PFSK-1 (cell line): ENCODE data around the gene CTU2.

ENCODE experiments used
- FOXP2 ChIP-seq: optimal IDR thresholded peaks from 2 replicates; pipeline ENCODE3; 2011; ENCODE audit warnings: borderline replicate concordance, control low read depth, inconsistent platforms; ENCODE audit not compliant: insufficient read depth; ENCODE audit errors: extremely low read length, extremely low read depth
- POLR2AphosphoS5 ChIP-seq: IDR thresholded peaks from 2 replicates; pipeline ENCODE4 v1.6.1; 2012; ENCODE audit warnings: low read depth, mild to moderate bottlenecking, control low read depth, low read length, moderate library complexity
- SIN3A ChIP-seq: IDR thresholded peaks from 2 replicates; pipeline ENCODE4 v1.6.1; 2012; ENCODE audit warnings: mild to moderate bottlenecking, low read length, moderate library complexity, borderline replicate concordance; ENCODE audit not compliant: insufficient read depth
- TAF1 ChIP-seq: IDR thresholded peaks from 2 replicates; pipeline ENCODE4 v1.6.1; 2012; ENCODE audit warnings: low read length, control low read depth, borderline replicate concordance; ENCODE audit not compliant: insufficient read depth
- TF ChIP-seq, protein P1 (sequence below), 2 experiments: IDR thresholded peaks; 2 replicates each; pipeline versions ENCODE4 v1.6.1 to v1.8.0; 2011 to 2012; ENCODE audit warnings: low read depth in 2 of 2, low read length in 2 of 2, control low read depth in 1 of 2, inconsistent platforms in 1 of 2, mild to moderate bottlenecking in 1 of 2, moderate library complexity in 1 of 2; ENCODE audit not compliant: insufficient read depth in 1 of 2

Gene CTU2

DNA sequence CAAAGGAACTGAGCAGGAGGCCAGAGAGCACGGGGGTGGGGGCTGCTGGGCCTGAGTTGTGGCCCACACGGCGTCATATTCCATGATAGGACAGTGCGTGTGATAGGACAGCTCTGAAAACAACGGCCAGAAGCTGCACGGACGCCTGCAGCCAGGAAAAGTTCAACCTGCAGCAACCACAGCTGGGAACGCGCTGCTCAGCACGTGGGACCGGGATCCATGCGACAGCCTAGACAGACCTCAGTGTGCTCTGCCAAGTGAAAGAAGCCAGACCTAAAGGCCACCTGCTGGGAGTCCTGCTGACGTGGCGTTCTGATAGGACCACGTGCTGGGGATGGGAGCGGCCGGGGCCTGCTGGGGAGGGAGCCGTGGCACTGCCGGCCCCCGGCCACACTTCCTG, 21.6 kb downstream of the CTU2 start:
- TF ChIP-seq, protein P1, sequence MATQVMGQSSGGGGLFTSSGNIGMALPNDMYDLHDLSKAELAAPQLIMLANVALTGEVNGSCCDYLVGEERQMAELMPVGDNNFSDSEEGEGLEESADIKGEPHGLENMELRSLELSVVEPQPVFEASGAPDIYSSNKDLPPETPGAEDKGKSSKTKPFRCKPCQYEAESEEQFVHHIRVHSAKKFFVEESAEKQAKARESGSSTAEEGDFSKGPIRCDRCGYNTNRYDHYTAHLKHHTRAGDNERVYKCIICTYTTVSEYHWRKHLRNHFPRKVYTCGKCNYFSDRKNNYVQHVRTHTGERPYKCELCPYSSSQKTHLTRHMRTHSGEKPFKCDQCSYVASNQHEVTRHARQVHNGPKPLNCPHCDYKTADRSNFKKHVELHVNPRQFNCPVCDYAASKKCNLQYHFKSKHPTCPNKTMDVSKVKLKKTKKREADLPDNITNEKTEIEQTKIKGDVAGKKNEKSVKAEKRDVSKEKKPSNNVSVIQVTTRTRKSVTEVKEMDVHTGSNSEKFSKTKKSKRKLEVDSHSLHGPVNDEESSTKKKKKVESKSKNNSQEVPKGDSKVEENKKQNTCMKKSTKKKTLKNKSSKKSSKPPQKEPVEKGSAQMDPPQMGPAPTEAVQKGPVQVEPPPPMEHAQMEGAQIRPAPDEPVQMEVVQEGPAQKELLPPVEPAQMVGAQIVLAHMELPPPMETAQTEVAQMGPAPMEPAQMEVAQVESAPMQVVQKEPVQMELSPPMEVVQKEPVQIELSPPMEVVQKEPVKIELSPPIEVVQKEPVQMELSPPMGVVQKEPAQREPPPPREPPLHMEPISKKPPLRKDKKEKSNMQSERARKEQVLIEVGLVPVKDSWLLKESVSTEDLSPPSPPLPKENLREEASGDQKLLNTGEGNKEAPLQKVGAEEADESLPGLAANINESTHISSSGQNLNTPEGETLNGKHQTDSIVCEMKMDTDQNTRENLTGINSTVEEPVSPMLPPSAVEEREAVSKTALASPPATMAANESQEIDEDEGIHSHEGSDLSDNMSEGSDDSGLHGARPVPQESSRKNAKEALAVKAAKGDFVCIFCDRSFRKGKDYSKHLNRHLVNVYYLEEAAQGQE (IDR thresholded peaks at IDR 0.05; ENCODE audit: insufficient read depth in 1 of 2, low read depth in 2 of 2, low read length in 2 of 2): no peak
- TF ChIP-seq TAF1 (no peak), SIN3A (no peak), FOXP2 (no peak), POLR2AphosphoS5 (no peak)

- TF ChIP-seq TAF1: no peak
- TF ChIP-seq POLR2AphosphoS5: no peak
- TF ChIP-seq SIN3A: no peak
- TF ChIP-seq, protein P1 (IDR thresholded peaks at IDR 0.05; ENCODE audit: insufficient read depth in 1 of 2, low read depth in 2 of 2, low read length in 2 of 2): no peak
- no peak for TF ChIP-seq FOXP2
Observed at GRCh38 chr16:88730632-88731607, 24.6 kb downstream of the CTU2 start.

GRCh38 chr16:88731699-88732098, 25.4 kb downstream of the CTU2 start:
- TF ChIP-seq POLR2AphosphoS5 (no peak), FOXP2 (no peak), SIN3A (no peak), TAF1 (no peak)
- TF ChIP-seq, protein P1 (IDR thresholded peaks at IDR 0.05; ENCODE audit: insufficient read depth in 1 of 2, low read depth in 2 of 2, low read length in 2 of 2): no peak

GRCh38 chr16:88732172-88732960, 26.1 kb downstream of the CTU2 start:
- no peak for TF ChIP-seq FOXP2
- no peak for TF ChIP-seq POLR2AphosphoS5
- TF ChIP-seq, protein P1 (IDR thresholded peaks at IDR 0.05; ENCODE audit: insufficient read depth in 1 of 2, low read depth in 2 of 2, low read length in 2 of 2): no peak
- no peak for TF ChIP-seq SIN3A
- TF ChIP-seq TAF1: no peak
